ENCODE measurements around the gene FGF10.

GRCh38 chr5:44275329-44275728 is 113.9 kb downstream of the FGF10 start:
- TF ChIP-seq CTCF (conservative IDR thresholded peaks at IDR 0.05 in 1 of 2, IDR thresholded peaks at IDR 0.05 in 1 of 2; ENCODE audit: low read depth in 1 of 2, low read length in 2 of 2) (no peak), EZH2 (IDR thresholded peaks at IDR 0.05; ENCODE audit: low read length, missing control alignments) (no peak)

Data from fibroblast of lung (primary cell).